ENCODE data around the gene SH3RF3. TPM values are rescaled to one million over a fixed set of nuclear protein-coding genes. Genes with fewer than 3 reads are reported as not detected.

SH3RF3 gene
- total RNA-seq, 2 experiments from 2014 or later: 1.9 to 2.3 TPM

GRCh38 chr2:109482361-109482861 is 353.4 kb downstream of the SH3RF3 start:
- TF ChIP-seq, protein P1, sequence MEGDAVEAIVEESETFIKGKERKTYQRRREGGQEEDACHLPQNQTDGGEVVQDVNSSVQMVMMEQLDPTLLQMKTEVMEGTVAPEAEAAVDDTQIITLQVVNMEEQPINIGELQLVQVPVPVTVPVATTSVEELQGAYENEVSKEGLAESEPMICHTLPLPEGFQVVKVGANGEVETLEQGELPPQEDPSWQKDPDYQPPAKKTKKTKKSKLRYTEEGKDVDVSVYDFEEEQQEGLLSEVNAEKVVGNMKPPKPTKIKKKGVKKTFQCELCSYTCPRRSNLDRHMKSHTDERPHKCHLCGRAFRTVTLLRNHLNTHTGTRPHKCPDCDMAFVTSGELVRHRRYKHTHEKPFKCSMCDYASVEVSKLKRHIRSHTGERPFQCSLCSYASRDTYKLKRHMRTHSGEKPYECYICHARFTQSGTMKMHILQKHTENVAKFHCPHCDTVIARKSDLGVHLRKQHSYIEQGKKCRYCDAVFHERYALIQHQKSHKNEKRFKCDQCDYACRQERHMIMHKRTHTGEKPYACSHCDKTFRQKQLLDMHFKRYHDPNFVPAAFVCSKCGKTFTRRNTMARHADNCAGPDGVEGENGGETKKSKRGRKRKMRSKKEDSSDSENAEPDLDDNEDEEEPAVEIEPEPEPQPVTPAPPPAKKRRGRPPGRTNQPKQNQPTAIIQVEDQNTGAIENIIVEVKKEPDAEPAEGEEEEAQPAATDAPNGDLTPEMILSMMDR (IDR thresholded peaks at IDR 0.05): no peak
- ATAC-seq: no peak
- no peaks in the 10 kb centered on the region for H3K27me3 Mint-ChIP-seq
- no peaks in the 10 kb centered on the region for H3K9me3 Mint-ChIP-seq
- ChIA-PET CTCF (interaction anchor here (1.1 kb wide), 1 partner anchor 28 kb away, joined by 4 read pairs; no protein-coding TSS in a partner anchor), POLR2A (no interaction called here)
- H3K27ac Mint-ChIP-seq: no peak overlapping the region
- H3K36me3 Mint-ChIP-seq (ENCODE audit: low read depth): no peaks in the 10 kb centered on the region
- intact Hi-C loops (cut with micrococcal nuclease): no loop called here
- no peak overlapping the region for H3K4me3 Mint-ChIP-seq
- H3K4me1 Mint-ChIP-seq (ENCODE audit: low read depth): no peaks in the 10 kb centered on the region
- no peak for DNase-seq

DNA sequence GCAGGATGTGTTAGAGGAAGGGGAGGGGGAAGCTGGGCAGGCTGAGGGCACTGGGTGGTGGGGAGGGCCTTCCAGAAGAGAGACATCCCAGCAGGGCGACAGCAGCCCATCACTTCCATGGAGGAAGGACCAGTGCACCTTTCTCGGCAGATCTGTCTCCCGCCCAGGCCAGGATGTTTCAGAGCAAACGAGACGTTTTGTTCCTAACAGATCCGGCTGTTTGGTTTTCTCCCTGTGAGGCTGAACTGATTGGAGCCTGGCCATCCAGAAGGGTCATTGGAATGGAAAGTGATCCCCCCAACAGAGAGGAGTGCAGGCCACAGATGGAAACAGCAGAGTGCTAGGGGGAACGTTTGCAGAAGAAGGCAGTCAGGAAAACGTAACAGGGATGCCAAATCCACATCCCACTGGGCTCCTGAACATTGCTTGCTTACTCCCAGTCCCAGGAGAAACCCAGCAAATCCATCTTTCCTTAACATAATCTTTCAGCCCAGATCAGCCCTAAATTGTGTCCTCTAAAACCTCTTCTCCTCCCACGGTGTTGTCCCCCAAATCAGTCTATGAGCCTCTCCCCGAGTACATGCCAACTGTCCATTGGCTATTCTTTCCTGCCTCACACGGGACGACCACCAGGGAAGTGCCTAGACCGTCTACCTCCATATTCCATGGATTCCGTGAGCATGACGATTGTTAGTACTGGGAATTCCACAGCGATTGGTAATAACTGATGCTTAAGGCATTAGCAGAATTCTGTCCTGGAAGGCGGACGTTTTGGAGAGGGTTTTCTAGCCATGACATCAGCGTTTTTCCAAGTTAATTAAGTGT is 357.9 kb downstream of the SH3RF3 start:
- TF ChIP-seq, protein P1 (IDR thresholded peaks at IDR 0.05): no peak
- no peak overlapping the region for H3K4me3 Mint-ChIP-seq
- POLR2A ChIA-PET: no interaction called here
- no peak overlapping the region for H3K27ac Mint-ChIP-seq
- no peaks in the 10 kb centered on the region for H3K9me3 Mint-ChIP-seq
- no peaks in the 10 kb centered on the region for H3K27me3 Mint-ChIP-seq
- no peaks in the 10 kb centered on the region for H3K36me3 Mint-ChIP-seq (ENCODE audit: low read depth)
- no peak for ATAC-seq
- no peak for DNase-seq
- H3K4me1 Mint-ChIP-seq (ENCODE audit: low read depth): no peaks in the 10 kb centered on the region
- intact Hi-C loops (cut with micrococcal nuclease): no loop called here
- CTCF ChIA-PET: no interaction called here

DNA sequence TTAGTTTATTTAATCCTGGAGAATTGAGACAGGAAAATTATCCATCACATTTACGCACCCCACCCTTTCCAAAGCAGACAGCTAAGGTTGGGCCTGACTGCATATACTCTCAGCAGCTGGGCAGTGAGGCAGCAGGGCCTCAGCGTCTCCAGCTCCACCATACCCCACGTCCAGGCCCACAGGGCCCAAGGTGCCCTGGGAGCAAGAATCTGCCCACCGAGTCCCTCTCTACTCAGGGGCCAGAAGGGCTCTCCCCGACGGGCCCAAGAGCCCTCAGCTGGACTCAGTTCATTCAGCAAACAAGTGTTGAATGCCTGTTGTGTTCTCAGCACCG is 358.5 kb downstream of the SH3RF3 start:
- CTCF ChIA-PET: no interaction called here

DNA sequence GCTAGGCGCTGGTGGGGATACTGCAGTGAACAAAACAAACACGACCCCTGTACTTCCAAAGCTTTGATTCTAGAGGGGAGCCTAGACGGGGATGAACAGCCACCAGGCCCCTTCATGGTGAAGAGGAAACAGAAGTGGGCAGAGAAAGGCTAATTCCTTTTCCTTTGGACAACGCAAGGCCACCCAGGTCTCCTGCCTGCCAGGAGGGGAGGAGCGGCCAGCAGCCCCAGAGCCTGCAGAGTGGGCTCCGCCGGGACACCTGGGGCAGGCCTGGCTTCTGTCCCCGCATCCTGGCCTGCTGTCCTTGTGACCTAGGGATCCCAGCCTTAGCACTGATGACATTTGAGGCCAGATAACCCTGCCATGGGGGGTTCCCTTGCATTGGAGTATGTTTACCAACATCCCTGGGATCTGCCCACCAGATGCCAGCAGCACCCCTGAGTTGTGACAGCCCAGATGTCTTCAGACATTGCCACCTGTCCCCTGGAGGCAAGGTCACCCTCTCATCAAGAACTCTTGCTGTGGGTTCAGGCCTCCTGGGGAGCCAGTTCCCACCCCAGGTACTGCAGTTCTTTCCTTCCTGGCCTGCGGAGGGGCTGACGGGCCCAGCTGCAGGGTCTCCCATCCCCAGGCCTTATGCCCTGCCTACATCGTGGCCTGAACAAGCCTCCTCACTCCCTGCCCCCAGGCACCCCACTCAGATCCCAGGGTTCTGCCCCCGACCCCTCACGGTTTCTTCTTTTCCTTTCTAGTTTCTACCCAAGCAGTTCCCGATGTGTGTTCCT is 359.1 kb downstream of the SH3RF3 start:
- Mint-ChIP-seq H3K27ac (no peak overlapping the region), H3K9me3 (no peaks in the 10 kb centered on the region), H3K36me3 (ENCODE audit: low read depth) (no peaks in the 10 kb centered on the region), H3K4me3 (no peak overlapping the region), H3K27me3 (no peaks in the 10 kb centered on the region), H3K4me1 (ENCODE audit: low read depth) (no peaks in the 10 kb centered on the region)
- CTCF ChIA-PET: no interaction called here
- TF ChIP-seq, protein P1 (IDR thresholded peaks at IDR 0.05): no peak
- DNase-seq (no peak), ATAC-seq (no peak)
- POLR2A ChIA-PET: no interaction called here
- intact Hi-C loops (cut with micrococcal nuclease): no loop called here

More for the DNA sequence above, 358.5 kb downstream of the SH3RF3 start:
- intact Hi-C loops (cut with micrococcal nuclease): no loop called here
- Mint-ChIP-seq H3K4me3 (no peak overlapping the region), H3K9me3 (no peaks in the 10 kb centered on the region), H3K4me1 (ENCODE audit: low read depth) (no peaks in the 10 kb centered on the region), H3K27me3 (no peaks in the 10 kb centered on the region), H3K36me3 (ENCODE audit: low read depth) (no peaks in the 10 kb centered on the region), H3K27ac (no peak overlapping the region)
- DNase-seq: no peak
- POLR2A ChIA-PET: no interaction called here
- TF ChIP-seq, protein P1 (IDR thresholded peaks at IDR 0.05): no peak
- no peak for ATAC-seq

GRCh38 chr2:109489296-109489695 is 360.3 kb downstream of the SH3RF3 start:
- Mint-ChIP-seq H3K27ac (no peak overlapping the region), H3K9me3 (no peaks in the 10 kb centered on the region), H3K27me3 (no peaks in the 10 kb centered on the region), H3K4me3 (no peak overlapping the region), H3K4me1 (ENCODE audit: low read depth) (no peaks in the 10 kb centered on the region), H3K36me3 (ENCODE audit: low read depth) (no peaks in the 10 kb centered on the region)
- ATAC-seq (no peak), DNase-seq (no peak)
- ChIA-PET CTCF (interaction anchor here (1.3 kb wide), 1 partner anchor 21 kb away, joined by 4 read pairs; no protein-coding TSS in a partner anchor), POLR2A (no interaction called here)
- intact Hi-C loops (cut with micrococcal nuclease): no loop called here
- TF ChIP-seq, protein P1 (IDR thresholded peaks at IDR 0.05): no peak

Data from activated CD8-positive, alpha-beta T cell treated with anti-CD3 and anti-CD28 coated beads for 36 hours (primary cell).